Measurements from ENCODE around the gene FOXD1. TPM values are rescaled to one million over a fixed set of nuclear protein-coding genes. Genes with fewer than 3 reads are reported as not detected.

The FOXD1 gene
- total RNA-seq, 1 donor from 2014 or later = not detected

- peaks cover 81% of the 10 kb centered on the region for H3K27me3 Mint-ChIP-seq (ENCODE audit: insufficient read depth, low read depth)
- no peak overlapping the region for H3K27ac Mint-ChIP-seq
- H3K4me3 Mint-ChIP-seq = peak overlapping the region; percentile 16
These were observed 12.6 kb downstream of the FOXD1 start for GRCh38 chr5:73435759-73436534.

GRCh38 chr5:73434907-73435306, 13.7 kb downstream of the FOXD1 start:
- Histone ChIP-seq H3K4me3 (no peak overlapping the region), H3K4me2 (peak overlapping the region; percentile 79), H4K20me1 (ENCODE audit: low read depth) (peaks cover 28% of the 10 kb centered on the region), H3K36me3 (no peaks in the 10 kb centered on the region), H3K79me2 (ENCODE audit: low read depth) (no peaks in the 10 kb centered on the region), H3F3A (ENCODE audit: low read depth) (peaks cover 47% of the 10 kb centered on the region), H3K9ac (no peak overlapping the region), H2AFZ (replicated peaks) (no peak overlapping the region), H3K27me3 (peaks cover 100% of the 10 kb centered on the region), H3K9me3 (ENCODE audit: low read depth) (no peaks in the 10 kb centered on the region), H3K4me1 (peaks cover 28% of the 10 kb centered on the region), H3K27ac (no peak overlapping the region)
- H3K9me3 Mint-ChIP-seq = no peaks in the 10 kb centered on the region
- no peak overlapping the region for H3K4me3 Mint-ChIP-seq
- DNase-seq (ENCODE audit: low spot score) = no peak
- TF ChIP-seq EZH2 (IDR thresholded peaks at IDR 0.05) (no peak), CTCF (IDR thresholded peaks at IDR 0.05) (no peak), EZH2phosphoT487 (IDR thresholded peaks at IDR 0.05) (no peak)
- H3K27ac Mint-ChIP-seq = no peak overlapping the region
- peaks cover 19% of the 10 kb centered on the region for H3K4me1 Mint-ChIP-seq
- peaks cover 73% of the 10 kb centered on the region for H3K27me3 Mint-ChIP-seq (ENCODE audit: insufficient read depth, low read depth)
- no peaks in the 10 kb centered on the region for H3K36me3 Mint-ChIP-seq

More at GRCh38 chr5:73435759-73436534, 12.6 kb downstream of the FOXD1 start:
- H3K27ac ChIP-seq = no peak overlapping the region
- H3K79me2 ChIP-seq (ENCODE audit: low read depth) = no peaks in the 10 kb centered on the region
- peaks cover 2% of the 10 kb centered on the region for H3K9me3 Mint-ChIP-seq
- no peaks in the 10 kb centered on the region for H3K9me3 ChIP-seq (ENCODE audit: low read depth)
- H2AFZ ChIP-seq (replicated peaks) = peak overlapping the region; percentile 80
- H3K4me3 ChIP-seq = peak overlapping the region; percentile 43
- peak; percentile 79 for DNase-seq (ENCODE audit: low spot score)
- peaks cover 100% of the 10 kb centered on the region for H3K27me3 ChIP-seq
- TF ChIP-seq EZH2phosphoT487 (IDR thresholded peaks at IDR 0.05) = peak; percentile 30
- no peak for TF ChIP-seq EZH2 (IDR thresholded peaks at IDR 0.05)
- no peak for TF ChIP-seq CTCF (IDR thresholded peaks at IDR 0.05)
- peaks cover 28% of the 10 kb centered on the region for H3K4me1 ChIP-seq
- no peaks in the 10 kb centered on the region for H3K36me3 Mint-ChIP-seq
- H3K36me3 ChIP-seq = no peaks in the 10 kb centered on the region
- peaks cover 47% of the 10 kb centered on the region for H3F3A ChIP-seq (ENCODE audit: low read depth)
- peaks cover 19% of the 10 kb centered on the region for H3K4me1 Mint-ChIP-seq
- H4K20me1 ChIP-seq (ENCODE audit: low read depth) = peaks cover 32% of the 10 kb centered on the region
- peak overlapping the region; percentile 79 for H3K4me2 ChIP-seq
- H3K9ac ChIP-seq = no peak overlapping the region

- Histone ChIP-seq H3K4me3 (no peak overlapping the region), H3F3A (ENCODE audit: low read depth) (peaks cover 47% of the 10 kb centered on the region), H3K4me2 (no peak overlapping the region), H3K36me3 (no peaks in the 10 kb centered on the region), H3K9me3 (ENCODE audit: low read depth) (no peaks in the 10 kb centered on the region), H4K20me1 (ENCODE audit: low read depth) (peaks cover 27% of the 10 kb centered on the region), H3K79me2 (ENCODE audit: low read depth) (no peaks in the 10 kb centered on the region), H3K9ac (no peak overlapping the region), H3K27me3 (peaks cover 100% of the 10 kb centered on the region), H2AFZ (replicated peaks) (no peak overlapping the region), H3K27ac (no peak overlapping the region), H3K4me1 (peaks cover 28% of the 10 kb centered on the region)
- no peak for TF ChIP-seq EZH2phosphoT487 (IDR thresholded peaks at IDR 0.05)
- no peak for TF ChIP-seq CTCF (IDR thresholded peaks at IDR 0.05)
- no peak for TF ChIP-seq EZH2 (IDR thresholded peaks at IDR 0.05)
- H3K27ac Mint-ChIP-seq = no peak overlapping the region
- no peak for DNase-seq (ENCODE audit: low spot score)
- H3K4me3 Mint-ChIP-seq = no peak overlapping the region
- peaks cover 68% of the 10 kb centered on the region for H3K27me3 Mint-ChIP-seq (ENCODE audit: insufficient read depth, low read depth)
- H3K36me3 Mint-ChIP-seq = no peaks in the 10 kb centered on the region
- peaks cover 19% of the 10 kb centered on the region for H3K4me1 Mint-ChIP-seq
- H3K9me3 Mint-ChIP-seq = no peaks in the 10 kb centered on the region
These were observed 14.1 kb downstream of the FOXD1 start for GRCh38 chr5:73434461-73434860.

All from neural progenitor cell (in vitro differentiated cells).